ENCODE measurements around the gene OR9A4.

DNA sequence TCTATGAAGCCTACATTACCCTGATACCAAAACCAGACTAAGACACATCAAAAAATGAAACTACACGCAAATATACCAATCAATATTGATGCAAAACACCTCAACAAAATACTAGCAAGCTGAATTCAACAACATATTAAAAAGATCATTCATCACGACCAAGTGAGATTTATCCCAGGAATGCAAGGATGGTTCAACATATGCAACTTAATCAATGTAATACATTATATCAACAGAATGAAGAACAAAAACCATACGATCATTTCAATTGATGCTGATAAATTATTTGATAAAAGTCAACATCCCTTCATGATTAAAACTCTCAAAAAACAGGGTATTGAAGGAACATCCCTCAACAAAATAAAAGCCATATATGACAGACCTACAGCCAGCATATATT lies 24.9 kb downstream of the OR9A4 start:
- TF ChIP-seq POLR2AphosphoS5 (IDR thresholded peaks at IDR 0.05; ENCODE audit: low read depth, low read length), result no peak
- TF ChIP-seq POLR2A (IDR thresholded peaks at IDR 0.05; ENCODE audit: low read depth, low read length), result no peak
- no peak for TF ChIP-seq PAX5 (IDR thresholded peaks at IDR 0.05; ENCODE audit: insufficient read depth, low read length, severe bottlenecking)
- no peak for TF ChIP-seq TAF1 (IDR thresholded peaks at IDR 0.05; ENCODE audit: low read depth, low read length)
